H9 (cell line): ENCODE measurements around the gene KIRREL3. TPM values are rescaled to one million over a fixed set of nuclear protein-coding genes. Genes with fewer than 3 reads are reported as not detected.
A peak's percentile ranks its signal among the peaks of the same experiment; 100 is the strongest.

Experiments used
- DNase-seq: peaks from one replicate; pipeline ENCODE4 v3.0.0-alpha.2; 2017
- H2AFZ ChIP-seq: one replicate; pipeline ENCODE4 v1.6.1; 2013; ENCODE audit warnings: mild to moderate bottlenecking, low read length, control low read depth, moderate library complexity
- H2AK5ac ChIP-seq: 2 replicates; pipeline ENCODE4 v1.6.1; 2013; ENCODE audit warnings: low read length, control low read depth, mixed read lengths; ENCODE audit not compliant: insufficient read length
- H2BK120ac ChIP-seq: one replicate; pipeline ENCODE4 v1.6.1; 2013; ENCODE audit warnings: low read depth, mild to moderate bottlenecking, low read length, control low read depth, inconsistent platforms; ENCODE audit not compliant: poor library complexity, severe bottlenecking
- H2BK12ac ChIP-seq: 2 replicates; pipeline ENCODE4 v1.6.1; 2013; ENCODE audit warnings: low read length, control low read depth, mixed read lengths, low read depth; ENCODE audit not compliant: insufficient read length
- H2BK15ac ChIP-seq: 2 replicates; pipeline ENCODE4 v1.6.1; 2013; ENCODE audit warnings: low read depth, low read length, control low read depth
- H2BK20ac ChIP-seq: one replicate; pipeline ENCODE4 v1.6.1; 2013; ENCODE audit warnings: low read depth, mild to moderate bottlenecking, low read length, control low read depth, inconsistent platforms; ENCODE audit not compliant: poor library complexity, severe bottlenecking
- H2BK5ac ChIP-seq: 2 replicates; pipeline ENCODE4 v1.6.1; 2013; ENCODE audit warnings: low read length, control low read depth, mixed read lengths; ENCODE audit not compliant: insufficient read length
- H3K14ac ChIP-seq: 2 replicates; pipeline ENCODE4 v1.6.1; 2013; ENCODE audit warnings: low read length, control low read depth; ENCODE audit not compliant: insufficient read depth
- H3K18ac ChIP-seq: 2 replicates; pipeline ENCODE4 v1.6.1; 2013; ENCODE audit warnings: low read depth, mild to moderate bottlenecking, mixed read lengths, low read length, control low read depth; ENCODE audit not compliant: insufficient read length
- H3K23ac ChIP-seq: 2 replicates; pipeline ENCODE4 v1.6.1; 2013; ENCODE audit warnings: low read length, control low read depth, mixed read lengths, low read depth; ENCODE audit not compliant: insufficient read length
- H3K23me2 ChIP-seq: 2 replicates; pipeline ENCODE4 v1.6.1; 2013; ENCODE audit warnings: low read depth, mild to moderate bottlenecking, mixed read lengths, low read length, control low read depth; ENCODE audit not compliant: insufficient read length, poor library complexity, severe bottlenecking
- H3K27ac ChIP-seq: 2 replicates; pipeline ENCODE4 v1.5.1; 2013; ENCODE audit warnings: low read length, control low read depth, mixed read lengths, low read depth; ENCODE audit not compliant: insufficient read length
- H3K27me3 ChIP-seq: 2 replicates; pipeline ENCODE4 v1.6.1; 2013; ENCODE audit warnings: low read length, control low read depth, inconsistent platforms; ENCODE audit not compliant: insufficient read depth
- H3K4ac ChIP-seq: 2 replicates; pipeline ENCODE4 v1.6.1; 2013; ENCODE audit warnings: low read depth, mild to moderate bottlenecking, control low read depth, inconsistent platforms, low read length, moderate library complexity
- H3K4me1 ChIP-seq: 2 replicates; pipeline ENCODE4 v1.6.1; 2013; ENCODE audit warnings: low read length, control low read depth, inconsistent platforms; ENCODE audit not compliant: insufficient read depth
- H3K4me2 ChIP-seq: 2 replicates; pipeline ENCODE4 v1.6.1; 2013; ENCODE audit warnings: low read length, control low read depth, mixed read lengths; ENCODE audit not compliant: insufficient read length, insufficient read depth
- H3K56ac ChIP-seq: 2 replicates; pipeline ENCODE4 v1.6.1; 2013; ENCODE audit warnings: low read depth, mild to moderate bottlenecking, mixed read lengths, low read length, control low read depth; ENCODE audit not compliant: insufficient read length
- H3K79me1 ChIP-seq: 2 replicates; pipeline ENCODE4 v1.6.1; 2013; ENCODE audit warnings: low read depth, mild to moderate bottlenecking, moderate library complexity, low read length, control low read depth, inconsistent platforms; ENCODE audit not compliant: insufficient read depth, poor library complexity, severe bottlenecking
- H3K79me2 ChIP-seq: 2 replicates; pipeline ENCODE4 v1.6.1; 2013; ENCODE audit warnings: low read length, control low read depth, inconsistent platforms; ENCODE audit not compliant: insufficient read depth
- H3K9ac ChIP-seq: 2 replicates; pipeline ENCODE4 v1.6.1; 2013; ENCODE audit warnings: low read length, control low read depth, mixed read lengths; ENCODE audit not compliant: insufficient read length; ENCODE audit errors: extremely low read depth
- H3K9me3 ChIP-seq: one replicate; pipeline ENCODE4 v1.6.1; 2013; ENCODE audit warnings: low read depth, low read length, inconsistent platforms; ENCODE audit not compliant: control insufficient read depth
- H3T11ph ChIP-seq: one replicate; pipeline ENCODE4 v1.6.1; 2013; ENCODE audit warnings: mild to moderate bottlenecking, low read length, control low read depth, inconsistent platforms
- H4K20me1 ChIP-seq: one replicate; pipeline ENCODE4 v1.6.1; 2013; ENCODE audit not compliant: control insufficient read depth, insufficient read length, insufficient read depth
- H4K5ac ChIP-seq: 2 replicates; pipeline ENCODE4 v1.6.1; 2013; ENCODE audit warnings: low read depth, mild to moderate bottlenecking, mixed read lengths, low read length, control low read depth; ENCODE audit not compliant: insufficient read length
- H4K8ac ChIP-seq: replicated peaks from 2 replicates; pipeline ENCODE4 v1.6.1; 2013; ENCODE audit warnings: low read length, control low read depth, mixed read lengths, low read depth; ENCODE audit not compliant: insufficient read length
- H4K91ac ChIP-seq: 2 replicates; pipeline ENCODE4 v1.6.1; 2013; ENCODE audit warnings: low read depth, mild to moderate bottlenecking, moderate library complexity, mixed read lengths, low read length, control low read depth; ENCODE audit not compliant: insufficient read length
- H3K27ac Mint-ChIP-seq, 3 experiments: 2 replicates in 2 of 3; 3 replicates in 1 of 3; pipeline ENCODE4 v1.8.0; 2020 to 2021; ENCODE audit warnings: mixed read lengths in 3 of 3, mild to moderate bottlenecking in 1 of 3, moderate library complexity in 1 of 3
- H3K27me3 Mint-ChIP-seq: 2 replicates; pipeline ENCODE4 v1.8.0; 2021; ENCODE audit warnings: low read depth, mild to moderate bottlenecking, moderate library complexity, mixed read lengths
- H3K36me3 Mint-ChIP-seq, 3 experiments: 2 replicates in 2 of 3; 3 replicates in 1 of 3; pipeline ENCODE4 v1.8.0; 2020 to 2021; ENCODE audit warnings: low read depth in 3 of 3, mixed read lengths in 3 of 3; ENCODE audit not compliant: insufficient read depth in 1 of 3
- H3K4me1 Mint-ChIP-seq, 2 experiments: 2 replicates each; pipeline ENCODE4 v1.8.0; 2020; ENCODE audit warnings: mixed read lengths in 2 of 2
- H3K4me3 Mint-ChIP-seq, 2 experiments: 2 replicates in 1 of 2; 3 replicates in 1 of 2; pipeline ENCODE4 v1.8.0; 2020 to 2021; ENCODE audit warnings: mild to moderate bottlenecking in 2 of 2, mixed read lengths in 2 of 2, moderate library complexity in 1 of 2
- H3K9me3 Mint-ChIP-seq, 2 experiments: 2 replicates in 1 of 2; 3 replicates in 1 of 2; pipeline ENCODE4 v1.8.0; 2020; ENCODE audit warnings: mild to moderate bottlenecking in 2 of 2, mixed read lengths in 2 of 2, moderate library complexity in 1 of 2
- WGBS: extraction: QIAGEN DNeasy Blood & Tissue Kit; methylation state at CpG from one replicate; pipeline ENCODE4 v1.1.7; 2013; ENCODE audit warnings: missing lambda C conversion rate, low lambda C conversion rate, mixed read lengths; ENCODE audit not compliant: insufficient read length; ENCODE audit errors: extremely low coverage; 5-methylcytosine and 5-hydroxymethylcytosine counted together
- total RNA-seq: library from RNA; stranded (reverse); gene quantifications from 2 replicates; pipeline ENCODE4 v1.2.1, GENCODE V29; 2021
- TF ChIP-seq, protein P1 (sequence below): fragments of 200-600 bp; sonication (generic); conservative IDR thresholded peaks from 3 replicates; pipeline ENCODE4 v1.8.0; 2021; ENCODE audit warnings: antibody characterized with exemption, mild to moderate bottlenecking

Gene KIRREL3
- total RNA-seq, 1 experiment from 2014 or later, result 0.17 TPM

GRCh38 chr11:126874831-126875230, 125.7 kb downstream of the KIRREL3 start:
- Histone ChIP-seq H3K9me3 (peaks cover 7% of the 10 kb centered on the region), H3K79me2 (no peaks in the 10 kb centered on the region), H4K8ac (no peak overlapping the region), H3K27me3 (no peaks in the 10 kb centered on the region), H3K27ac (no peak overlapping the region), H3K4ac (no peak overlapping the region), H3K14ac (no peak overlapping the region), H3K23me2 (no peaks in the 10 kb centered on the region), H3K4me1 (no peaks in the 10 kb centered on the region), H2BK120ac (no peak overlapping the region), H3K23ac (no peak overlapping the region), H4K91ac (no peak overlapping the region), H2AK5ac (no peak overlapping the region), H3K9ac (no peak overlapping the region), H3T11ph (no peak overlapping the region), H3K4me2 (no peak overlapping the region), H2BK20ac (no peak overlapping the region), H4K20me1 (no peaks in the 10 kb centered on the region), H3K18ac (no peak overlapping the region), H2BK15ac (no peak overlapping the region), H4K5ac (no peak overlapping the region), H2BK5ac (no peak overlapping the region), H2BK12ac (no peak overlapping the region), H3K79me1 (no peaks in the 10 kb centered on the region), H2AFZ (no peak overlapping the region), H3K56ac (no peak overlapping the region)
- no CpG with 5 or more reads among the region's 5 CpGs for WGBS
- no peaks in the 10 kb centered on the region; a peak in 1 of 4 replicates for H3K4me1 Mint-ChIP-seq
- H3K27ac Mint-ChIP-seq, result no peak overlapping the region; a peak in 1 of 7 replicates
- peak; percentile 46 for DNase-seq
- 0 out of 2 replicates have a peak, but pooled peaks cover 2% of the 10 kb centered on the region for H3K27me3 Mint-ChIP-seq
- peaks cover 12 to 15% of the 10 kb centered on the region in 2 experiments for H3K9me3 Mint-ChIP-seq
- H3K4me3 Mint-ChIP-seq, result no peak overlapping the region
- TF ChIP-seq, protein P1, sequence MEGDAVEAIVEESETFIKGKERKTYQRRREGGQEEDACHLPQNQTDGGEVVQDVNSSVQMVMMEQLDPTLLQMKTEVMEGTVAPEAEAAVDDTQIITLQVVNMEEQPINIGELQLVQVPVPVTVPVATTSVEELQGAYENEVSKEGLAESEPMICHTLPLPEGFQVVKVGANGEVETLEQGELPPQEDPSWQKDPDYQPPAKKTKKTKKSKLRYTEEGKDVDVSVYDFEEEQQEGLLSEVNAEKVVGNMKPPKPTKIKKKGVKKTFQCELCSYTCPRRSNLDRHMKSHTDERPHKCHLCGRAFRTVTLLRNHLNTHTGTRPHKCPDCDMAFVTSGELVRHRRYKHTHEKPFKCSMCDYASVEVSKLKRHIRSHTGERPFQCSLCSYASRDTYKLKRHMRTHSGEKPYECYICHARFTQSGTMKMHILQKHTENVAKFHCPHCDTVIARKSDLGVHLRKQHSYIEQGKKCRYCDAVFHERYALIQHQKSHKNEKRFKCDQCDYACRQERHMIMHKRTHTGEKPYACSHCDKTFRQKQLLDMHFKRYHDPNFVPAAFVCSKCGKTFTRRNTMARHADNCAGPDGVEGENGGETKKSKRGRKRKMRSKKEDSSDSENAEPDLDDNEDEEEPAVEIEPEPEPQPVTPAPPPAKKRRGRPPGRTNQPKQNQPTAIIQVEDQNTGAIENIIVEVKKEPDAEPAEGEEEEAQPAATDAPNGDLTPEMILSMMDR, result peak; percentile 68
- peaks cover 2 to 14% (median 12%) of the 10 kb centered on the region in 3 experiments; a peak in 6 of 7 replicates for H3K36me3 Mint-ChIP-seq
